ENCODE data around the gene POLR3K.

- TF ChIP-seq CTCF (conservative IDR thresholded peaks at IDR 0.05): no peak
- no peak for TF ChIP-seq ZFX (IDR thresholded peaks at IDR 0.05)
These were observed 4.3 kb upstream of the POLR3K start for GRCh38 chr16:57711-58110.
